GM12878 (cell line): ENCODE data around the gene MAL. TPM values are rescaled to one million over a fixed set of nuclear protein-coding genes. Genes with fewer than 3 reads are reported as not detected.

Source experiments
- ATAC-seq: fragments of 200-7000 bp; cut with Tn5 transposase; 3 replicates; pipeline ENCODE4 v1.9.1; 2020; ENCODE audit warnings: mild to moderate bottlenecking, moderate library complexity
- BruUV-seq: library from RNA; stranded (reverse); fragments of 400-500 nt; replicated peaks from 2 replicates; lab custom pipeline; 2021; lab: Mats Ljungman, UMichigan
- CTCF ChIA-PET: fragments of 300-600 bp; sonication (Branson Sonifier 250); formaldehyde crosslinking; extraction: SDS; loops from one replicate; lab custom pipeline; 2021; ENCODE audit warnings: inconsistent platforms; lab: Yijun Ruan, JAX
- POLR2A ChIA-PET: fragments of 350-600 bp; formaldehyde crosslinking; extraction: SDS; loops from one replicate; lab custom pipeline; 2021; ENCODE audit warnings: inconsistent platforms; lab: Charles Lee
- RAD21 ChIA-PET: fragments of 300-600 bp; sonication (Branson Sonifier 250); formaldehyde crosslinking; loops from one replicate; lab custom pipeline; 2023; ENCODE audit warnings: antibody characterized with exemption; ENCODE audit not compliant: unreplicated experiment; lab: Charles Lee
- SMC1A ChIA-PET: fragments of 300-600 bp; sonication (Branson Sonifier 250); formaldehyde crosslinking; loops from one replicate; lab custom pipeline; 2023; ENCODE audit not compliant: unreplicated experiment, uncharacterized antibody; lab: Charles Lee
- DNase-seq: peaks from one replicate; pipeline ENCODE4 v3.0.0-alpha.2; 2011; ENCODE audit warnings: low read depth, low spot score
- FAIRE-seq: peaks from 3 replicates; lab custom pipeline; 2011; peaks lifted over from hg19 to GRCh38; lab: Jason Lieb, UNC
- H2AFZ ChIP-seq: 2 replicates; pipeline ENCODE4 v1.6.0; 2011; ENCODE audit warnings: low read depth, low read length, control low read depth; ENCODE audit not compliant: control insufficient read depth
- H3K27ac ChIP-seq: 2 replicates; pipeline ENCODE4 v1.5.1; 2011; ENCODE audit warnings: control low read depth; ENCODE audit not compliant: control insufficient read depth, insufficient read depth
- H3K27me3 ChIP-seq, 2 experiments: replicated peaks in 1 of 2; 2 replicates each; pipeline versions ENCODE4 v1.6.0 to v1.6.1; 2011; ENCODE audit warnings: low read length in 1 of 2; ENCODE audit not compliant: control insufficient read depth in 2 of 2, insufficient read depth in 2 of 2
- H3K36me3 ChIP-seq, 2 experiments: 2 replicates each; pipeline ENCODE4 v1.5.1; 2011; ENCODE audit warnings: low read length in 1 of 2; ENCODE audit not compliant: control insufficient read depth in 2 of 2, insufficient read depth in 2 of 2
- H3K4me1 ChIP-seq: 2 replicates; pipeline ENCODE4 v1.6.1; 2011; ENCODE audit warnings: mild to moderate bottlenecking, low read length, moderate library complexity, mixed read lengths; ENCODE audit not compliant: control insufficient read depth, insufficient read depth
- H3K4me2 ChIP-seq: 2 replicates; pipeline ENCODE4 v1.6.0; 2011; ENCODE audit warnings: control low read depth; ENCODE audit not compliant: control insufficient read depth, insufficient read depth
- H3K4me3 ChIP-seq: fragments of 200-600 bp; sonication (generic); 2 replicates; pipeline ENCODE4 v1.5.1; 2016
- H3K79me2 ChIP-seq: 2 replicates; pipeline ENCODE4 v1.6.0; 2011; ENCODE audit warnings: low read length; ENCODE audit not compliant: control insufficient read depth, insufficient read depth
- H3K9ac ChIP-seq: 2 replicates; pipeline ENCODE4 v1.8.0; 2011; ENCODE audit warnings: low read length, control low read depth, mixed read lengths; ENCODE audit not compliant: control insufficient read depth, insufficient read depth
- H3K9me3 ChIP-seq: replicated peaks from 3 replicates; pipeline ENCODE4 v1.5.1; 2011; ENCODE audit warnings: mild to moderate bottlenecking, low read length; ENCODE audit not compliant: control insufficient read depth, insufficient read depth
- H4K20me1 ChIP-seq: 2 replicates; pipeline ENCODE4 v1.6.0; 2011; ENCODE audit not compliant: control insufficient read depth, insufficient read depth
- ATF2 ChIP-seq: IDR thresholded peaks from 2 replicates; pipeline ENCODE4 v1.6.1; 2012; ENCODE audit warnings: low read length, inconsistent platforms
- BCL3 ChIP-seq: IDR thresholded peaks from 2 replicates; pipeline ENCODE4 v1.6.1; 2011; ENCODE audit warnings: borderline replicate concordance, low read depth, mild to moderate bottlenecking, moderate library complexity, low read length; ENCODE audit not compliant: insufficient read depth, poor library complexity, severe bottlenecking
- E2F4 ChIP-seq: IDR thresholded peaks from 2 replicates; pipeline ENCODE4 v1.6.1; 2012; ENCODE audit warnings: low read depth, low read length, improper control_type of control experiment
- ELK1 ChIP-seq: IDR thresholded peaks from 2 replicates; pipeline ENCODE4 v1.6.1; 2012; ENCODE audit warnings: low read depth, low read length, improper control_type of control experiment
- JUND ChIP-seq: IDR thresholded peaks from 2 replicates; pipeline ENCODE4 v1.6.1; 2012; ENCODE audit warnings: low read depth, mild to moderate bottlenecking, low read length, improper control_type of control experiment, moderate library complexity
- POLR2AphosphoS2 ChIP-seq: IDR thresholded peaks from 2 replicates; pipeline ENCODE4 v1.6.1; 2011; ENCODE audit warnings: low read depth, mild to moderate bottlenecking, low read length, improper control_type of control experiment, moderate library complexity
- SMC3 ChIP-seq: IDR thresholded peaks from 2 replicates; pipeline ENCODE4 v1.6.1; 2011; ENCODE audit warnings: low read length, improper control_type of control experiment, borderline replicate concordance
- WGBS: methylation state at CpG from one replicate; pipeline ENCODE4 v1.1.6; 2016; ENCODE audit warnings: low lambda C conversion rate; ENCODE audit not compliant: insufficient replicate concordance, insufficient coverage; ENCODE audit errors: missing lambda C conversion rate; 5-methylcytosine and 5-hydroxymethylcytosine counted together
- in situ Hi-C: fragments of 300-500 bp; cut with MboI; formaldehyde crosslinking; loops from 9 replicates; pipeline ENCODE4 v1.14.3; 2018; ENCODE audit warnings: mixed read lengths
- intact Hi-C: fragments of 100-400 bp; cut with micrococcal nuclease; formaldehyde crosslinking; loops from one replicate; pipeline ENCODE4 v1.14.2; 2022; ENCODE audit not compliant: unreplicated experiment
- polyA plus RNA-seq, 11 experiments: library from polyadenylated mRNA; depleted of rRNA in 4 of 11; unstranded in 6 of 11; stranded (reverse) in 5 of 11; fragments of >200 nt; fragmentation: Nextera tagmentation in 4 of 11; fragmentation: Illumina TruSeq in 1 of 11; extraction: Ambion mirVana in 4 of 11; extraction: Trizol in 1 of 11; gene quantifications; 1 replicate in 1 of 11; 2 replicates in 10 of 11; pipeline versions ENCODE4 v1.2.1 to v1.2.3, GENCODE V29; 2011 to 2016; ENCODE audit warnings: inconsistent platforms in 2 of 11, missing spikeins in 2 of 11, low read depth in 1 of 11
- total RNA-seq, 4 experiments: library from RNA; depleted of rRNA in 3 of 4; stranded (reverse); fragments of >200 nt in 3 of 4; fragmentation: Illumina TruSeq in 1 of 4; extraction: Trizol in 1 of 4; gene quantifications; 2 replicates each; pipeline versions ENCODE4 v1.2.1 to v1.2.3, GENCODE V29; 2013 to 2021

The MAL gene
- total and polyA plus RNA-seq, 10 of the 15 experiments (the other 5 are each of a cell fraction or from before 2014, with no cell fraction given): 1.3 to 4.5 (median 1.7) TPM

GRCh38 chr2:95010126-95010525 lies 15.4 kb upstream of the MAL start:
- intact Hi-C loops: loop anchor here (5.0 kb wide), 1 partner anchor 152 kb away; no protein-coding TSS in a partner anchor
- no peak for TF ChIP-seq E2F4
- Histone ChIP-seq H3K4me1 (peaks cover 27% of the 10 kb centered on the region), H3K79me2 (no peaks in the 10 kb centered on the region), H3K4me2 (no peak overlapping the region), H3K4me3 (no peak overlapping the region), H3K9ac (no peak overlapping the region), H3K27ac (no peak overlapping the region), H4K20me1 (no peaks in the 10 kb centered on the region), H2AFZ (no peak overlapping the region), H3K9me3 (no peaks in the 10 kb centered on the region), H3K27me3 (no peaks in the 10 kb centered on the region), H3K36me3 (no peaks in the 10 kb centered on the region)
- ChIA-PET CTCF (interaction anchor here (4.5 kb wide), 1 partner anchor 12 kb away, joined by 18 read pairs; no protein-coding TSS in a partner anchor), SMC1A (interaction anchor here (0.9 kb wide), 1 partner anchor 14 kb away, joined by 3 read pairs; no protein-coding TSS in a partner anchor), POLR2A (no interaction called here), RAD21 (interaction anchor here (1.6 kb wide), 1 partner anchor 13 kb away, joined by 6 read pairs; no protein-coding TSS in a partner anchor)
- no peak for DNase-seq
- 48% methylated on average over 10 of the region's 10 CpGs for whole genome bisulfite sequencing
- ATAC-seq: no peak
- no TSS peak for BruUV-seq
- in situ Hi-C loops: no loop called here
- no peak for FAIRE-seq

GRCh38 chr2:95010718-95011117 lies 14.8 kb upstream of the MAL start:
- in situ Hi-C loops: no loop called here
- no peak for ATAC-seq
- H3K4me1 ChIP-seq: peaks cover 29% of the 10 kb centered on the region
- no TSS peak for BruUV-seq
- H4K20me1 ChIP-seq: no peaks in the 10 kb centered on the region
- FAIRE-seq: no peak
- H2AFZ ChIP-seq: no peak overlapping the region
- intact Hi-C loops: loop anchor here (5.0 kb wide), 1 partner anchor 152 kb away; no protein-coding TSS in a partner anchor
- TF ChIP-seq SMC3 (no peak), BCL3 (no peak), ATF2 (no peak), JUND (no peak), ELK1 (no peak), POLR2AphosphoS2 (no peak)
- H3K27ac ChIP-seq: no peak overlapping the region
- H3K9ac ChIP-seq: no peak overlapping the region
- H3K79me2 ChIP-seq: no peaks in the 10 kb centered on the region
- RAD21 ChIA-PET: interaction anchor here (1.6 kb wide), 1 partner anchor 12 kb away, joined by 6 read pairs; no protein-coding TSS in a partner anchor
- no peak for DNase-seq
- POLR2A ChIA-PET: no interaction called here
- CTCF ChIA-PET: interaction anchor here (0.6 to 4.5 kb wide), 3 partner anchors 12 to 177 kb away, joined by 3 to 18 read pairs (median 4); no protein-coding TSS in a partner anchor
- no peaks in the 10 kb centered on the region for H3K36me3 ChIP-seq
- SMC1A ChIA-PET: interaction anchor here (1.0 kb wide), 1 partner anchor 12 kb away, joined by 3 read pairs; no protein-coding TSS in a partner anchor
- 79% methylated on average over 9 of the region's 9 CpGs for WGBS
- H3K4me2 ChIP-seq: no peak overlapping the region
- H3K27me3 ChIP-seq: no peaks in the 10 kb centered on the region
- H3K9me3 ChIP-seq: no peaks in the 10 kb centered on the region
- H3K4me3 ChIP-seq: no peak overlapping the region
